Measurements from ENCODE around the gene RAE1.
"Not testable (repeated sequence)": the region's sequence is repeated elsewhere in the genome, so short reads cannot be mapped to it uniquely, and the experiment has no call there.

Gene RAE1

DNA sequence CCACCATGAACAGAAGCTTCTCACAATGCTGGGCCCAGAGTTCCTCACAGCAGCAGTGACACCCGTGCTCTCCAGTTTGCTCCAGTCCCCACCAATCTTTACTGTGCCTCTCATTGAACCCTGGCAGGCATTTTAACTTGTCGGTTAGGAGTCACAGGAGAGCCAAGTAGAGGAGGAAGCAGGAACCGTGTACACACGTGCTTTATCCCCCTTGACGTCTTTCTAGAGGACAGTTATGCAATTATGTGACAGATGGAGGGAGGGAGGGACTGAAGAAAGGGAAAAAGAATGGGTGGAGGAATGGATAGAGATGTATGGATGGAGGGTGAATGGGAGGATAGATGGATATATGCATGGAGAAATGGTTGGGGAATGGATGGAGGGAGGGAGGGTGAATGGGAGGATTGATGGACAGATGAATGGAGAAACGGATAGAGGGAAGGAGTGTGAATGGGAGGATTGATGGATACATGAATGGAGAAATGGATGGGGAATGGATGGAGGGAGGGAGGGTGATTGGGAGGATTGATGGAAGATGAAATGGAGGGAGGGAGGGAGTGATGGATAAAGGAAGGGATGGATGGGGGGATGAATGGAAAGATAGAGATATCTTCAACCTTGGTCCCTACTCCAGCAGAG is 66.1 kb downstream of the RAE1 start:
- DNase-seq = no peak

DNA sequence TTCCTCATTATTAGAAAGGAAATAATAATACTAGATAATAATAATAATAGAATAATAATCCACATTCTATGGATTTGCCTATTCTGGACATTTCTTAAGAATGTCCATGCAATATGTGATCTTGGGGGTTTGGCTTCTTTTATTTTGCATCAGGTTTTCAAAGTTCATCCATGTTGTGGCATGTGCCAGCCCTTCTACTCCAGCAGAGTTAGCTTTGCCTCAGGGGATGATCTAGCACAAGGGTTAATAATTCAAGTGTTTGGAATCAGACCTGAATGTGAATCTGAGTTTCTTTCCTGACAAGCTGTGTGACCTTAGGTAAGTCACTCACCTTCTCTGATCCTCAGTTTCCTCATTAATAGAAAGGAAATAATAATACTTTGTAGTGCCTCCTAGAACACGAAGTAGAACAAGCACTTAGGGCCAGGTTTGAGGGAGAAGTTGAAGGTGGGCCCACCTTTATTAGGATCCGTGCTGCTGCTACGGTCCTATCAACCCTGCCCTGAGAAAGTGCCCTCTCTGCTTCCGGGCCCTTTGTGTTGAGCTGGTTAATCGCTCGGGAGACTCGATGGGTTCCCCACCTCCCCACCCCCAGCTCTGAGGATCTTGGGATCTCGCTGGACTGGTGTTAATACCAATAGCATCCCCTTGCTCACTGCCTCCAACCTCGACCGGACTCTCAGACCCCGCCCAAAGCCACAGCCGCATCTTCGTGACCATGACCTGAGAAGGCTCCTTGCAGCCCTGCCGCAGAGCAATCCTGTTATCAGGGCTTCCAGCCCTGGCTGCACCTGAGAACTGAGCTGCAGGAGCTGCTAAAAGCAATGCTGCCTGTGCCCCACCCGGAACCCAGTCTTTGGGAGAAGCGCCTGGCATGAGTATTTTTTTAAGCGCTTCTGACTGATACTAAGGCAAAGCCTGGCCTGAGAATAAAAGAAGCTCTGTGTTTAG is 67.0 kb downstream of the RAE1 start:
- DNase-seq = no peak

DNA sequence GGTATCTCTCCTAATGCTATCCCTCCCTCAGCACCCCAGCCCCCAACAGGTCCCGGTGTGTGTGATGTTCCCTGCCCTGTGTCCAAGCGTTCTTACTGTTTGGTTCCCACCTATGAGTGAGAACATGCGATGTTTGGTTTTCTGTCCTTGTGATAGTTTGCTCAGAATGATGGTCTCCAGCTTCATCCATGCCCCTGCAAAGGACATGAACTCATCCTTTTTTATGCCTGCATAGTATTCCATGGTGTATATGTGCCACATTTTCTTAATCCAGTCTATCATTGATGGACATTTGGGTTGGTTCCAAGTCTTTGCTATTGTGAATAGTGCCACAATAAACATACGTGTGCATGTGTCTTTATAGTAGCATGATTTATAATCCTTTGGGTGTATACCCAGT is 68.4 kb downstream of the RAE1 start:
- not testable (repeated sequence) for DNase-seq

DNA sequence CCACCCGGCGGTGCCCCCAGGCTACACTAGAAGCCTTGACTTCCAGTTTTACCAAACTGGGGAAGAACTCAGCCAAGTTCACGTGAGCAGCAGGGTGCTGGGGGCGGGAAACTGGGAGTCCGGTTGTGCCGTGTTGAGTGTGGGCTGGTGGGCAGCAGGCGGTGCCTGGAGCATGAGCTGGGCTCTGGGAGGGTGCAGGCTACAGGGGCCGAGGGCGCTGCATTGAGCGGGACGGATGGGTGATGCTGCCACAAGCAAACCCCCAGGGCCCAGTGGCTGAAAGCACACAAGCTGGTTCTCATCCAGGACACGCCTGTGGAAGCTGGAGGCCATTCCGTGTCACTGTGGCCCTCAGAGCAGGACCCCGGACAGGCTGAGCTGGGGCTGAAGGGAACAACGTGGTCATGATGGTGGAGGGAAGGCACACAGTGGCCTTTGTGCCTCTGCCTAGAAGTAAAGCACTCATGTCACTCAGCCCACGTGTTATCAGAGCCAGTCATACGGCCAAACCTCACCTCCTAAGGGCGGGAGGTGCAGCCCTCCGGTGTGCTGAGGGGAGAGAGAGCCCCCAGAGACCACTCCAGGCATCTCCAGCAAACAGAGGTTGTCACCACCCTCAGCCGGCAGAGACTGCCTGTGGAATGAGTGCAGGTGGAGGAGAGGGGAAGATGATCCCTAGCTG is 69.7 kb downstream of the RAE1 start:
- no peak for DNase-seq

DNA sequence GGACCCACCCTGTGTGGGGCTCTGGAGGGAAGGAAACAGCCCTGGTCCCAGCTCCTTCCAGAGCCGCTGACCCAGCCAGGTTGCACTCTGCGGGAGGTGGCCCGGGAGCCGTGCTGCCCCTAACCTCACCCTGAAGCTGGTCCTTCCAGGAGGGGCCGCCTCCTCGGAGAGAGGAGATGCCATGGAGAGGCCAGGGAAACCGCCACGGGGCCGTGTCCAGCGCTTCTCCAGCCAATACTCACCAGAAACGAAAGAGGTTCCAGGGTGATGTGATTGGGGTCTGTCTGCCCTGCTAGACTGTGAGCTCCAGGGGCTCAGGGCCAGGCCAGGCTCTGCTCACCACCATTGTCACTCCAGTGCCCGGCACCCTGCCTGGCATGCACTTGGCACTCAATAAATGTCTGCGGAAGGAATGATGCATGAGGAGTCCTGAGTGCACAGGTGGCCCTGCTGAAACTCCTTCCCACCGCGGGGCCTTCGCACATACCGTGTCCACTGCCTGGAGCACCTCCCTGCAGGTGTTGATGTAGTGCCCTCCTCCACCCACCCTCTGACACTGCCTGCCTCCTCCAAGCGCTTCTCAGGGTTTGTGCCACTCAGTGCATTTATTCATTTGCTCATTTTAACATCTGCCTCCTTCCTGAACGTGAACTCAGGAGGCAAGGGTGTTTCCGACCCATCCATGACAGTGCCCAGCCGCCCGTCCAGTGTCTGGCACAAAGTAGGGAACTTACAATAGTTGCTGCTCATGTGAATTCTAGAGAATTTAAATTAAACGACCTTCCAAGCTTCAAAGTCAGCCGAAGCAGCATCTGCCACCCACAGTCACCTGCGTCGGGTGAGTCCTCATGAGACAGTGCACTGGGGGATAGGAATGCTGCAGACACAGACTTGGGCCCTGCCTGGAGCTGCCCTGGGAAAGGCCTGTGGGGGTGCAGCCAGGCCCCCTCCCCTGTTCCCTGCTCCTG is 70.5 kb downstream of the RAE1 start:
- no peak for DNase-seq

DNA sequence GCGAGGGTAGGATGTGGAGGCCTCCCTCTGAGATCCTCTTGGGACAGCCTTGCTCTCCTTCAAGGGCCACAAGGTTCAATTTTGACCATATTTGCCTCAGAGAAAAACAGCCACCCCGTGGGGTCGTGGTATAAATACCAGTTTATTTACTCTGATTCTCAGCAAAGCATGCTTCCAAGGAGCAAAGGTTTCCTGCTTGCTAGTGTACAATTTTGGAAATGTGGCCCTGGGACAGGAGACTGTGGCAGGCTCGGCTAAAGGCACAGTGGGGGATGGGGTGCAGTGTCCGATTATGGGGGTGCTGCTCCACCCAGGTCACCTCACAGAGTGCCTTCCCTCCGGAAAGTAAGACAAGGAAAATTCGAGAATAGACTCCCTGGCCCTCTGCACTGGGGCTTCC is 71.2 kb downstream of the RAE1 start:
- DNase-seq = no peak

DNA sequence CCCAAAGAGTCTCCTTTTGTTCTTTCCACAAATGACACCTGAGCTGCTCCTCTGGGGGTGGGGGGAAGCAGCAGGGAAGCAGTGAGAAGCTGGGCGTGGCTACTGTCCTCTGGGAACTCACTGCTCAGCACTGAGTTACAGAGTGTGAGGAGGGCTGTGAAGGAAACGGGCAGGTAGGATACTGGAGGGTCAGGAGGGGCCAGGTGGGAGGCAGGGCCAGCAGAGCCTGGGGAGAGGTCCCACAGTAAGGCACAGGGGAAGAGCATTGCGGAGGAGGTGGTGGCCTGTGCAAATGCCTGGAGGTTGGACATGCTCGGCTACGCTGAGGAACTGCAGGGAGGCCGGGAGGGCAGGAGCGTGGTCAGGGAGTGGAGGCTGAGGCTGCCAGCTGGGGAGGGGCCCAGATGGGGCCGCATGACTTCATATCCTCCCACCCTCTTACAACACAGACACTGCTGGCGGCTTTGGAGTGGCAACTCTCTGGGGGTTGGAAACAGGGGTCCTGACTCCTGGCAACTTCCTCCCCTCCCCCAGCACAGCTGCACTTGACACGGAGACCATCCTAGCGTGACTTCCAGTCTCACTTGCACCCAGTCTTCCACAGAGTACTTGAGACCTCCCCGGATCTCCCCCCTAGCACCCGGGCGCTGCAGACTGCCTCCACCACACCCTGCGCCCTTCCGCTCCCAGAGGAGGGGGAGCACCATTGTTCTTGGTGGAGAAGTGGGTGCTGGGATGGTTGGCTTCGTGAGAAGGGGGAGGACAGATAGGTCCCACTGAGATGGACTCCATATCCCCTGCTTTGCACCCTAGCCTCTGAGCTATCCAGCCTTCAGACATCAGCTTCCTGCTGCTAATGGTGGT is 74.3 kb downstream of the RAE1 start:
- DNase-seq = no peak

DNA sequence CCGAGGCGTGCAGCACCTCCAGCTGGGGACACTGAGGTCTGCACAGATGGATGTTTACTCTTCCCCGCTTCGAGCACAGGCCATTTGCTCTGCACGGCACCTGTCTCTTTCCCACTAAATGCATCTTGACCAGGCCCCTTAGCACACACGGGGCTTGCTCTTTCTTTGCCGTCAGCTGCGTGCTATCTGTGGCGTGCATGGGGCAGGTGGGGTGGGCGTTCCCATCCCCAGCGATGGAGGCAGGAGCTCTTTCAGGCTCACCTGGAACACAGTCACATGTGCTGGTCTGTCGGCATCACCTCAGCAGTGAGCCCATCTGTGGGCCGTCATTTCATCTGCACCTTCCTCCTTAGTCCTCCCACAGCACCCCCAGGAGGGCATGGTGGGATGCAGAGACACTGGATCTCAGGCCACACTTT is 75.2 kb downstream of the RAE1 start:
- no peak for DNase-seq

DNA sequence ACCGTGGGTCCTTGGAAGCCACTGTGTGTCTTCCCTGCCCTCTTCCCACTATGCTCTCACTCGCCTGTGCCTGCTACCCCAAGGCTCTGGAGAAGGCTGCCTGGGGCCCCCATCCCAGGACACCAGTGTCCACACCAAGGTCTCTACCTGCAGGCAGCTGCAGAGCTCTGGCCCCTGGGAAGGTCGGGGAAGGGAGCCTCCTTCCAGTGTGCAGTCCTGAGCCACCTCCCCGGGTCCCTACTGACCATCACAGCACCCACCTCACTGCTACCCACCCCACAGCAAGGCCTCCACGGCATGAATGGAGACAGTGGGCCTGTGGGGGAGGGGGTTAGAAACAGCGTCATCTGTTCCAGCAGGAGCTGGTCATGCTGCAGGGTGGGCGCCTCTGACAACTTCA is 75.8 kb downstream of the RAE1 start:
- DNase-seq = no peak

DNA sequence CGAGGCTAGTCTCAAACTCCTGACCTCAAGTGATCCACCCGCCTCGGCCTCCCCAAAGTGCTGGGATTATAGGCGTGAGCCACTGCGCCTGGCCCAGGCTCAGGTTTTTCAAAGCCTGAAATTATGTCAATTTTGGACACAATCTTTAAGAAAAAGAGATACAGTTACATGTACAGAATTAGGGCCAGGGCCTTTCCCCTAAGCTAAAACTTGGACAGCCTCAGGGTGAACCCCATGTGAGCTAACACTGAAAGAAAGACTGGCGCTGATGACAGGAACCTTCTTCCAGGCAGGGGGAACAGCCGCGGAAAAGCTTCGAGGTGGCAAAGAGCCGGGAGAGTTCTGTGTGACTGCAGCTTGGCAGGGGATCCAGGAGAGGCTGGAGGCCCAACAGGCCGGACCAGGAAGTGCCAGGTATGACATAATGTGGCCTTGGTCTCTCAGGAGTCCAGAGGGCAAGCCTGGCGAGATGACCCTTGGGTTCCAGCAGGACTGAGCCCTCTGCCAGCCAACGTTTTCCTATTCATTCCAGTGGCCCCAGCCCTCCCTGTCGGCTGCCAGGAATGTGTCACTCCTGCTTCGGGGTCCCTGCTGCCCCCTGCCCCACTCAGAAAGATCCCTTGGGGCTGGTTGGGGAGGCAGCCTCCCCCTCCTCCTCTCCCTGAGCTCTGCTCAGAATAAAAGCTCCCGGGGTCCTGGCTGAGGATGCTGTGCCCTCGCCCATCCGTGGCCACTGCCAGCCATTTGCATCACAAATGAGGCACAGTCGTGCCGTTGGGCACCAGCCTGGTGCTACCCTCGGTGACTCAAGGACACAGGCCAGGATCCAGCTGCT is 77.5 kb downstream of the RAE1 start:
- DNase-seq = no peak

Measured in stimulated activated CD4-positive, alpha-beta T cell treated with anti-CD3 and anti-CD28 coated beads, Interleukin-4, amount 100 ng/mL, for 4 hours (primary cell).